ENCODE measurements around the gene GALNT17.

Gene GALNT17

GRCh38 chr7:71133232-71133622 lies 1.3 kb downstream of the GALNT17 start:
- no peak for ATAC-seq (ENCODE audit: insufficient read depth, low read depth)
- Histone ChIP-seq H3K4me1 (ENCODE audit: insufficient read depth, low read length) (no peaks in the 10 kb centered on the region), H3K9ac (ENCODE audit: low read depth, low read length) (no peak overlapping the region), H3K36me3 (ENCODE audit: insufficient read depth, low read length) (no peaks in the 10 kb centered on the region), H3K4me2 (ENCODE audit: insufficient read depth, low read length) (no peak overlapping the region), H3K9me3 (ENCODE audit: insufficient read depth, low read length, severe bottlenecking) (no peaks in the 10 kb centered on the region), H3K27me3 (ENCODE audit: insufficient read depth, low read length, poor library complexity) (no peaks in the 10 kb centered on the region), H3K79me2 (ENCODE audit: insufficient read depth, low read length) (no peaks in the 10 kb centered on the region), H3K4me3 (ENCODE audit: low read depth in 1 of 2, low read length in 2 of 2) (no peak overlapping the region), H3K27ac (ENCODE audit: low read length) (no peak overlapping the region), H4K20me1 (ENCODE audit: insufficient read depth, low read length) (no peaks in the 10 kb centered on the region), H2AFZ (ENCODE audit: low read depth, low read length) (no peak overlapping the region)
- TF ChIP-seq CTCF (IDR thresholded peaks at IDR 0.05; ENCODE audit: borderline replicate concordance, extremely low read depth, low read length, poor library complexity, severe bottlenecking) (no peak), EZH2 (IDR thresholded peaks at IDR 0.05; ENCODE audit: borderline replicate concordance, low read depth, low read length, severe bottlenecking) (no peak)
- no peak for DNase-seq

DNA sequence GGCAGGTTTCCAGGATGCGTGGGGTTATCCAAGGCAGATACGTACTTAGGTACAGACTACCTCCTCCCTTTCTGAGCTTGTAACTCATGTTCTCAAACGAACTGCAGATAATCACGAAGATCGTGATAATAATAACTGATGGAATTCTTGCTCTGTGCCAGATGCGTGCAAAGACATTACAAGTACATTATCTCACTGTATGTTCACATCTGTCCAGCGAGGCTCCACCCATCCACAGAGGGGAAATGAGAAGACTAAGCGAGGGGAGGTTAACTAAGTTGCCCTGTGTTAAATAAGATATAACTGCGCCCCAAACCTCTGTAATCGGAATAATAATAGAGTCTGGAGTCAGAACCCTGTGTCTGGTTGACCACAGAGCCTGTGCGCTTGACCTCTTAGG lies 1.9 kb downstream of the GALNT17 start:
- ATAC-seq (ENCODE audit: insufficient read depth, low read depth) (no peak), DNase-seq (no peak)
- no peaks in the 10 kb centered on the region for H3K4me1 ChIP-seq (ENCODE audit: insufficient read depth, low read length)
- TF ChIP-seq CTCF (IDR thresholded peaks at IDR 0.05; ENCODE audit: borderline replicate concordance, extremely low read depth, low read length, poor library complexity, severe bottlenecking) (no peak), EZH2 (IDR thresholded peaks at IDR 0.05; ENCODE audit: borderline replicate concordance, low read depth, low read length, severe bottlenecking) (no peak)
- H3K27me3 ChIP-seq (ENCODE audit: insufficient read depth, low read length, poor library complexity) = no peaks in the 10 kb centered on the region
- H3K4me3 ChIP-seq (ENCODE audit: low read depth in 1 of 2, low read length in 2 of 2) = no peak overlapping the region
- no peak overlapping the region for H3K9ac ChIP-seq (ENCODE audit: low read depth, low read length)
- H4K20me1 ChIP-seq (ENCODE audit: insufficient read depth, low read length) = no peaks in the 10 kb centered on the region
- H3K36me3 ChIP-seq (ENCODE audit: insufficient read depth, low read length) = no peaks in the 10 kb centered on the region
- no peak overlapping the region for H2AFZ ChIP-seq (ENCODE audit: low read depth, low read length)
- no peaks in the 10 kb centered on the region for H3K9me3 ChIP-seq (ENCODE audit: insufficient read depth, low read length, severe bottlenecking)
- H3K4me2 ChIP-seq (ENCODE audit: insufficient read depth, low read length) = no peak overlapping the region
- H3K79me2 ChIP-seq (ENCODE audit: insufficient read depth, low read length) = no peaks in the 10 kb centered on the region
- H3K27ac ChIP-seq (ENCODE audit: low read length) = no peak overlapping the region

- Histone ChIP-seq H3K4me1 (ENCODE audit: insufficient read depth, low read length) (no peaks in the 10 kb centered on the region), H3K27ac (ENCODE audit: low read length) (no peak overlapping the region), H3K4me3 (ENCODE audit: low read depth in 1 of 2, low read length in 2 of 2) (no peak overlapping the region), H3K9me3 (ENCODE audit: insufficient read depth, low read length, severe bottlenecking) (no peaks in the 10 kb centered on the region), H2AFZ (ENCODE audit: low read depth, low read length) (no peak overlapping the region), H3K4me2 (ENCODE audit: insufficient read depth, low read length) (no peak overlapping the region), H3K27me3 (ENCODE audit: insufficient read depth, low read length, poor library complexity) (no peaks in the 10 kb centered on the region), H3K79me2 (ENCODE audit: insufficient read depth, low read length) (no peaks in the 10 kb centered on the region), H3K36me3 (ENCODE audit: insufficient read depth, low read length) (no peaks in the 10 kb centered on the region), H3K9ac (ENCODE audit: low read depth, low read length) (no peak overlapping the region), H4K20me1 (ENCODE audit: insufficient read depth, low read length) (no peaks in the 10 kb centered on the region)
- no peak for ATAC-seq (ENCODE audit: insufficient read depth, low read depth)
- TF ChIP-seq EZH2 (IDR thresholded peaks at IDR 0.05; ENCODE audit: borderline replicate concordance, low read depth, low read length, severe bottlenecking) = no peak
- TF ChIP-seq CTCF (IDR thresholded peaks at IDR 0.05; ENCODE audit: borderline replicate concordance, extremely low read depth, low read length, poor library complexity, severe bottlenecking) = no peak
- no peak for DNase-seq
Measured at GRCh38 chr7:71135116-71135515, 3.2 kb downstream of the GALNT17 start.

GRCh38 chr7:71135663-71136062 lies 3.7 kb downstream of the GALNT17 start:
- H3K27me3 ChIP-seq (ENCODE audit: insufficient read depth, low read length, poor library complexity) = no peaks in the 10 kb centered on the region
- no peaks in the 10 kb centered on the region for H3K36me3 ChIP-seq (ENCODE audit: insufficient read depth, low read length)
- H3K9ac ChIP-seq (ENCODE audit: low read depth, low read length) = no peak overlapping the region
- H3K4me2 ChIP-seq (ENCODE audit: insufficient read depth, low read length) = no peak overlapping the region
- TF ChIP-seq EZH2 (IDR thresholded peaks at IDR 0.05; ENCODE audit: borderline replicate concordance, low read depth, low read length, severe bottlenecking) (no peak), CTCF (IDR thresholded peaks at IDR 0.05; ENCODE audit: borderline replicate concordance, extremely low read depth, low read length, poor library complexity, severe bottlenecking) (no peak)
- no peaks in the 10 kb centered on the region for H3K79me2 ChIP-seq (ENCODE audit: insufficient read depth, low read length)
- no peaks in the 10 kb centered on the region for H4K20me1 ChIP-seq (ENCODE audit: insufficient read depth, low read length)
- H3K9me3 ChIP-seq (ENCODE audit: insufficient read depth, low read length, severe bottlenecking) = no peaks in the 10 kb centered on the region
- no peak overlapping the region for H2AFZ ChIP-seq (ENCODE audit: low read depth, low read length)
- no peak for ATAC-seq (ENCODE audit: insufficient read depth, low read depth)
- no peaks in the 10 kb centered on the region for H3K4me1 ChIP-seq (ENCODE audit: insufficient read depth, low read length)
- H3K4me3 ChIP-seq (ENCODE audit: low read depth in 1 of 2, low read length in 2 of 2) = no peak overlapping the region
- no peak overlapping the region for H3K27ac ChIP-seq (ENCODE audit: low read length)
- DNase-seq = no peak

Data from DND-41 (cell line).